ENCODE results near the gene RHOF.
"Not testable (repeated sequence)": the region's sequence is repeated elsewhere in the genome, so short reads cannot be mapped to it uniquely, and the experiment has no call there.

RHOF gene

GRCh38 chr12:121793838-121794533 lies 498 bp upstream of the RHOF start:
- Histone ChIP-seq H3K4me1 (ENCODE audit: control insufficient read depth in 1 of 2, insufficient read depth in 1 of 2, low read depth in 1 of 2, low read length in 1 of 2) (peaks cover 82 to 86% of the 10 kb centered on the region in 2 experiments), H3K4me3 (ENCODE audit: low read depth in 1 of 2, low read length in 1 of 2) (peak overlapping the region; percentile 80 to 89), H3K36me3 (peaks cover 32% of the 10 kb centered on the region), H3K27me3 (no peaks in the 10 kb centered on the region), H3K9me3 (no peaks in the 10 kb centered on the region), H3K27ac (peak overlapping the region; percentile 98)
- TF ChIP-seq CTCF (IDR thresholded peaks at IDR 0.05): peak; percentile 100

GRCh38 chr12:121792607-121793439 lies 665 bp downstream of the RHOF start:
- peak overlapping the region; percentile 80 to 89 for H3K4me3 ChIP-seq (ENCODE audit: low read depth in 1 of 2, low read length in 1 of 2)
- peaks cover 82 to 86% of the 10 kb centered on the region in 2 experiments for H3K4me1 ChIP-seq (ENCODE audit: control insufficient read depth in 1 of 2, insufficient read depth in 1 of 2, low read depth in 1 of 2, low read length in 1 of 2)
- H3K27ac ChIP-seq: peak overlapping the region; percentile 98

GRCh38 chr12:121791671-121792551 lies 1.6 kb downstream of the RHOF start:
- no peak for TF ChIP-seq CTCF (IDR thresholded peaks at IDR 0.05)
- Histone ChIP-seq H3K4me3 (ENCODE audit: low read depth in 1 of 2, low read length in 1 of 2) (peak overlapping the region; percentile 80 to 89), H3K36me3 (peaks cover 18% of the 10 kb centered on the region), H3K27ac (peak overlapping the region; percentile 98), H3K4me1 (ENCODE audit: control insufficient read depth in 1 of 2, insufficient read depth in 1 of 2, low read depth in 1 of 2, low read length in 1 of 2) (peaks cover 87% of the 10 kb centered on the region in 2 experiments), H3K9me3 (no peaks in the 10 kb centered on the region), H3K27me3 (no peaks in the 10 kb centered on the region)

More at GRCh38 chr12:121792607-121793439, 665 bp downstream of the RHOF start:
- peak; percentile 24 for TF ChIP-seq CTCF (IDR thresholded peaks at IDR 0.05)
- Histone ChIP-seq H3K9me3 (no peaks in the 10 kb centered on the region), H3K36me3 (peaks cover 24% of the 10 kb centered on the region), H3K27me3 (no peaks in the 10 kb centered on the region)

GRCh38 chr12:121790785-121791184 lies 2.7 kb downstream of the RHOF start:
- H3K9me3 ChIP-seq, H3K36me3 ChIP-seq, H3K27me3 ChIP-seq: not testable (repeated sequence)
- Histone ChIP-seq H3K4me1 (ENCODE audit: control insufficient read depth in 1 of 2, insufficient read depth in 1 of 2, low read depth in 1 of 2, low read length in 1 of 2) (peaks cover 93 to 96% of the 10 kb centered on the region in 2 experiments), H3K4me3 (ENCODE audit: low read depth in 1 of 2, low read length in 1 of 2) (peak overlapping the region; percentile 59 to 89), H3K27ac (peak overlapping the region; percentile 98)

GRCh38 chr12:121789800-121790728 lies 3.4 kb downstream of the RHOF start:
- Histone ChIP-seq H3K36me3 (peaks cover 1% of the 10 kb centered on the region), H3K4me3 (ENCODE audit: low read depth in 1 of 2, low read length in 1 of 2) (peak overlapping the region; percentile 59 to 89), H3K27me3 (no peaks in the 10 kb centered on the region), H3K9me3 (no peaks in the 10 kb centered on the region), H3K27ac (peak overlapping the region; percentile 98), H3K4me1 (ENCODE audit: control insufficient read depth in 1 of 2, insufficient read depth in 1 of 2, low read depth in 1 of 2, low read length in 1 of 2) (peaks cover 88 to 89% of the 10 kb centered on the region in 2 experiments)
- TF ChIP-seq CTCF (IDR thresholded peaks at IDR 0.05): peak; percentile 66
